Fibroblast of skin of right quadriceps (primary cell): Measurements from ENCODE around the gene SEMA3A.

ENCODE experiments used
- DNase-seq: peaks from one replicate; pipeline ENCODE4 v3.0.0-alpha.2; 2013

The SEMA3A gene

DNA sequence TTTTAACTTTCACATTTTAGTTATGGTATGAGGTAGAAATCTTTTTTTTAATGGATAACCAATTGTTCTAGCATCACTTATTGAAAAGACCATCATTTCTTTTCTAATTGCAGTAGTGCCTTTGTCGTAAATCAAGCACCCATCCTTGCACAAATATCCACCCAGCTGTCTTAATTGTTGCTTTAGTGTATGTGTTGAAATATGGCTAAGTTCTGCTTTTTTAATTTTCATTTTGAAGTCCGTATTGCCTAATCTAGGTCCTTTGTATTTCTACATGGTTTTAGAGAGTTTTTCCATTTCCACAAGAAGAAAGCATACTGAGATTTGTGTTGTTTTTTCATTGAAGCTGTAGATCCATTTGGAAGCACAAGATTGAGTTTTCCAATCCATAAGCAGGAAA lies 286.1 kb downstream of the SEMA3A start:
- no peak for DNase-seq
